H1 (cell line): Measurements from ENCODE around the gene OR8G5. TPM values are rescaled to one million over a fixed set of nuclear protein-coding genes. Genes with fewer than 3 reads are reported as not detected.

Experiments used
- CTCF ChIA-PET: fragments of 300-600 bp; sonication (Branson Sonifier 250); formaldehyde crosslinking; loops from one replicate; lab custom pipeline; 2021; ENCODE audit not compliant: partially characterized antibody; lab: Charles Lee
- POLR2A ChIA-PET: fragments of 300-600 bp; sonication (Branson Sonifier 250); formaldehyde crosslinking; loops from one replicate; lab custom pipeline; 2021; ENCODE audit warnings: inconsistent platforms; ENCODE audit not compliant: partially characterized antibody; lab: Charles Lee
- DNase-seq, 2 experiments: peaks; one replicate each; pipeline versions ENCODE4 v3.0.0 to v3.0.0-alpha.2; 2010 to 2022; ENCODE audit warnings: low spot score in 2 of 2, low read depth in 1 of 2, mixed read lengths in 1 of 2
- FAIRE-seq: peaks from 2 replicates; lab custom pipeline; 2011; peaks lifted over from hg19 to GRCh38; lab: Jason Lieb, UNC
- H2AFZ ChIP-seq: 2 replicates; pipeline ENCODE4 v1.8.1; 2012; ENCODE audit warnings: low read length, inconsistent platforms
- H2AK5ac ChIP-seq: 2 replicates; pipeline ENCODE4 v1.6.1; 2013; ENCODE audit warnings: low read depth, low read length
- H2BK120ac ChIP-seq: replicated peaks from 2 replicates; pipeline ENCODE3; 2013; ENCODE audit warnings: low read depth, low read length, inconsistent platforms
- H2BK12ac ChIP-seq: 2 replicates; pipeline ENCODE4 v1.6.1; 2013; ENCODE audit warnings: low read depth, low read length
- H2BK15ac ChIP-seq: 2 replicates; pipeline ENCODE4 v1.6.1; 2013; ENCODE audit warnings: low read length
- H2BK20ac ChIP-seq: 2 replicates; pipeline ENCODE4 v1.6.1; 2013; ENCODE audit warnings: low read length
- H2BK5ac ChIP-seq: 2 replicates; pipeline ENCODE4 v1.6.1; 2013; ENCODE audit warnings: low read depth, low read length
- H3K14ac ChIP-seq: 2 replicates; pipeline ENCODE4 v1.6.1; 2013; ENCODE audit warnings: inconsistent platforms; ENCODE audit not compliant: insufficient read length
- H3K18ac ChIP-seq: 2 replicates; pipeline ENCODE4 v1.6.1; 2013; ENCODE audit warnings: low read length; ENCODE audit errors: extremely low read depth
- H3K23ac ChIP-seq: 2 replicates; pipeline ENCODE4 v1.6.1; 2013; ENCODE audit warnings: inconsistent platforms; ENCODE audit not compliant: insufficient read length
- H3K23me2 ChIP-seq: 2 replicates; pipeline ENCODE4 v1.6.1; 2013; ENCODE audit warnings: low read depth, low read length
- H3K27ac ChIP-seq: 2 replicates; pipeline ENCODE4 v1.6.1; 2011; ENCODE audit warnings: low read depth, low read length, inconsistent platforms
- H3K27me3 ChIP-seq, 4 experiments: replicated peaks in 1 of 4; 1 replicate in 1 of 4; 2 replicates in 3 of 4; pipeline versions ENCODE4 v1.6.1 to v1.8.1; 2011 to 2013; ENCODE audit warnings: low read length in 3 of 4, mild to moderate bottlenecking in 3 of 4, inconsistent platforms in 2 of 4, mixed read lengths in 2 of 4, moderate library complexity in 1 of 4; ENCODE audit not compliant: control insufficient read depth in 3 of 4, insufficient read depth in 3 of 4; ENCODE audit errors: extremely low read depth in 1 of 4
- H3K36me3 ChIP-seq, 4 experiments: 2 replicates each; pipeline versions ENCODE4 v1.6.1 to v1.8.1; 2011 to 2013; ENCODE audit warnings: mild to moderate bottlenecking in 4 of 4, low read length in 3 of 4, moderate library complexity in 2 of 4, control low read depth in 1 of 4, inconsistent platforms in 1 of 4; ENCODE audit not compliant: insufficient read depth in 4 of 4, control insufficient read depth in 2 of 4
- H3K4ac ChIP-seq: replicated peaks from 2 replicates; pipeline ENCODE3; 2013; ENCODE audit warnings: low read length, low read depth, mixed read lengths, inconsistent platforms; ENCODE audit not compliant: insufficient read length
- H3K4me1 ChIP-seq, 4 experiments: replicated peaks in 1 of 4; 1 replicate in 1 of 4; 2 replicates in 3 of 4; pipeline versions ENCODE4 v1.6.1 to v1.8.1; 2011 to 2013; ENCODE audit warnings: low read length in 3 of 4, inconsistent platforms in 2 of 4, mixed read lengths in 1 of 4; ENCODE audit not compliant: insufficient read depth in 4 of 4, control insufficient read depth in 3 of 4
- H3K4me2 ChIP-seq, 2 experiments: 2 replicates each; pipeline versions ENCODE4 v1.6.1 to v1.8.1; 2011 to 2013; ENCODE audit warnings: low read depth in 2 of 2, low read length in 2 of 2, control low read depth in 1 of 2, inconsistent platforms in 1 of 2, mild to moderate bottlenecking in 1 of 2; ENCODE audit not compliant: insufficient read depth in 1 of 2
- H3K4me3 ChIP-seq, 4 experiments: fragments of 200-600, 300-600 bp in 1 of 4; sonication (generic), shearing (Covaris generic), sonication (Bioruptor Twin) in 1 of 4; 2 replicates each; pipeline versions ENCODE4 v1.5.1 to v1.8.1; 2011 to 2016; ENCODE audit warnings: low read length in 4 of 4, low read depth in 3 of 4, control low read depth in 2 of 4, inconsistent platforms in 2 of 4, mild to moderate bottlenecking in 2 of 4, mixed read lengths in 1 of 4, moderate library complexity in 1 of 4; ENCODE audit not compliant: insufficient read depth in 2 of 4; ENCODE audit errors: extremely low read depth in 1 of 4
- H3K56ac ChIP-seq: replicated peaks from 2 replicates; pipeline ENCODE3; 2013; ENCODE audit warnings: low read depth, mild to moderate bottlenecking, mixed read lengths, low read length, inconsistent platforms; ENCODE audit not compliant: insufficient read length
- H3K79me1 ChIP-seq: 2 replicates; pipeline ENCODE4 v1.6.1; 2013; ENCODE audit warnings: low read depth, low read length, control low read depth
- H3K79me2 ChIP-seq, 2 experiments: 2 replicates each; pipeline versions ENCODE4 v1.6.1 to v1.8.1; 2012 to 2013; ENCODE audit warnings: low read length in 2 of 2, mild to moderate bottlenecking in 2 of 2, inconsistent platforms in 1 of 2; ENCODE audit not compliant: insufficient read depth in 2 of 2, control insufficient read depth in 1 of 2
- H3K9ac ChIP-seq, 4 experiments: replicated peaks in 1 of 4; 1 replicate in 1 of 4; 2 replicates in 3 of 4; pipeline versions ENCODE4 v1.6.1 to v1.8.1; 2011 to 2013; ENCODE audit warnings: low read depth in 3 of 4, low read length in 3 of 4, control low read depth in 2 of 4, mild to moderate bottlenecking in 2 of 4, moderate library complexity in 2 of 4, inconsistent platforms in 1 of 4; ENCODE audit errors: extremely low read depth in 1 of 4
- H3K9me3 ChIP-seq, 2 experiments: 2 replicates each; pipeline versions ENCODE4 v1.6.1 to v1.8.1; 2012 to 2013; ENCODE audit warnings: mild to moderate bottlenecking in 2 of 2, moderate library complexity in 2 of 2, control low read depth in 1 of 2, inconsistent platforms in 1 of 2, low read depth in 1 of 2, low read length in 1 of 2, mixed read lengths in 1 of 2; ENCODE audit not compliant: insufficient read depth in 2 of 2
- H4K20me1 ChIP-seq, 2 experiments: replicated peaks in 1 of 2; 2 replicates each; pipeline versions ENCODE3 to v1.8.1; 2011 to 2013; ENCODE audit warnings: inconsistent platforms in 2 of 2, low read length in 2 of 2, mild to moderate bottlenecking in 1 of 2; ENCODE audit not compliant: insufficient read depth in 2 of 2, control insufficient read depth in 1 of 2
- H4K5ac ChIP-seq: 2 replicates; pipeline ENCODE4 v1.6.1; 2013; ENCODE audit warnings: low read length, low read depth, mixed read lengths, inconsistent platforms; ENCODE audit not compliant: insufficient read length
- H4K8ac ChIP-seq: 2 replicates; pipeline ENCODE4 v1.8.0; 2013; ENCODE audit warnings: mild to moderate bottlenecking, moderate library complexity, low read length, inconsistent platforms; ENCODE audit not compliant: insufficient read depth; ENCODE audit errors: extremely low read depth
- H4K91ac ChIP-seq: replicated peaks from 2 replicates; pipeline ENCODE3; 2013; ENCODE audit warnings: low read length, mixed read lengths, inconsistent platforms; ENCODE audit not compliant: insufficient read length
- CHD1 ChIP-seq: IDR thresholded peaks from 2 replicates; pipeline ENCODE4 v1.6.1; 2012; ENCODE audit warnings: low read depth, low read length, improper control_type of control experiment
- EP300 ChIP-seq, 2 experiments: IDR thresholded peaks; 1 replicate in 1 of 2; 2 replicates in 1 of 2; pipeline ENCODE4 v1.6.1; 2011 to 2012; ENCODE audit warnings: low read depth in 2 of 2, low read length in 2 of 2, mild to moderate bottlenecking in 2 of 2, borderline replicate concordance in 1 of 2, inconsistent platforms in 1 of 2, moderate library complexity in 1 of 2
- GABPA ChIP-seq: IDR thresholded peaks from 2 replicates; pipeline ENCODE4 v1.6.1; 2011; ENCODE audit warnings: mild to moderate bottlenecking, low read length, moderate library complexity, borderline replicate concordance; ENCODE audit not compliant: insufficient read depth
- NRF1 ChIP-seq: IDR thresholded peaks from 2 replicates; pipeline ENCODE4 v1.6.1; 2011; ENCODE audit warnings: mild to moderate bottlenecking, low read depth, low read length, improper control_type of control experiment
- TEAD4 ChIP-seq: IDR thresholded peaks from 2 replicates; pipeline ENCODE4 v1.6.1; 2012; ENCODE audit warnings: low read depth, low read length, inconsistent platforms, mixed read lengths
- WGBS, 2 experiments: shearing (Covaris generic) in 1 of 2; methylation state at CpG; one replicate each; pipeline versions ENCODE4 v1.1.6 to v1.1.7; 2013 to 2015; ENCODE audit warnings: low lambda C conversion rate in 2 of 2, mixed read lengths in 2 of 2, inconsistent platforms in 1 of 2, low coverage in 1 of 2, missing lambda C conversion rate in 1 of 2; ENCODE audit not compliant: insufficient replicate concordance in 2 of 2, insufficient coverage in 1 of 2, insufficient read length in 1 of 2; ENCODE audit errors: extremely low coverage in 1 of 2, missing lambda C conversion rate in 1 of 2; 5-methylcytosine and 5-hydroxymethylcytosine counted together
- polyA plus RNA-seq, 7 experiments: library from polyadenylated mRNA; depleted of rRNA in 3 of 7; stranded (reverse) in 5 of 7; unstranded in 2 of 7; fragments of >200 nt in 5 of 7; fragments of 200-250 nt in 2 of 7; gene quantifications; 1 replicate in 5 of 7; 2 replicates in 1 of 7; 4 replicates in 1 of 7; pipeline versions ENCODE4 v1.2.1 to v1.2.3, GENCODE V29; 2011 to 2013; ENCODE audit warnings: missing spikeins in 2 of 7, mixed read lengths in 2 of 7
- total RNA-seq: library from RNA; stranded (reverse); fragmentation: NEBNext Ultra II Directional; extraction: Animal tissue kit (Norgen Biotek cat#: 25700); gene quantifications from 2 replicates; pipeline ENCODE4 v1.2.1, GENCODE V29; 2021

OR8G5 gene
- total and polyA plus RNA-seq, 2 of the 8 experiments (the other 6 are each of a cell fraction or from before 2014, with no cell fraction given): not detected

- Histone ChIP-seq H2AK5ac (no peak overlapping the region), H3K9me3 (no peaks in the 10 kb centered on the region), H3K4ac (no peak overlapping the region), H4K91ac (no peak overlapping the region), H4K5ac (no peak overlapping the region), H3K79me2 (no peaks in the 10 kb centered on the region), H3K23ac (no peak overlapping the region), H2BK20ac (no peak overlapping the region), H3K27ac (no peak overlapping the region), H4K20me1 (no peaks in the 10 kb centered on the region), H3K36me3 (no peaks in the 10 kb centered on the region), H3K9ac (no peak overlapping the region), H3K4me2 (0 out of 4 replicates have a peak overlapping the region, but pooled peaks of 1 of the 2 experiments have one; percentile 11), H3K79me1 (no peaks in the 10 kb centered on the region), H3K18ac (no peak overlapping the region), H2AFZ (0 out of 2 replicates have a peak overlapping the region, but pooled peaks have one; percentile 90), H3K56ac (no peak overlapping the region), H3K4me1 (peaks cover 0 to 6% (median 4%) of the 10 kb centered on the region in 4 experiments; a peak in 2 of 7 replicates), H3K27me3 (no peaks in the 10 kb centered on the region), H2BK120ac (no peak overlapping the region), H3K4me3 (no peak overlapping the region), H4K8ac (no peak overlapping the region), H2BK5ac (no peak overlapping the region), H2BK15ac (no peak overlapping the region), H3K14ac (no peak overlapping the region), H2BK12ac (no peak overlapping the region; the same call in 1 of the 2 replicates), H3K23me2 (no peaks in the 10 kb centered on the region)
- no peak for TF ChIP-seq EP300 (IDR thresholded peaks at IDR 0.05; ENCODE audit: borderline replicate concordance in 1 of 2, low read depth in 2 of 2, low read length in 2 of 2)
- TF ChIP-seq NRF1: no peak
- 0 out of 2 replicates have a peak, but pooled peaks have one; percentile 16 for TF ChIP-seq TEAD4
- TF ChIP-seq GABPA: no peak
- no peak for TF ChIP-seq CHD1
- 49% methylated on average over 3 of the region's 3 CpGs; no CpG with 5 or more reads in 1 of the 2 experiments for WGBS, 2 experiments
- DNase-seq (no peak), FAIRE-seq (no peak)
- CTCF ChIA-PET: no interaction called here
- POLR2A ChIA-PET: no interaction called here
Measured at GRCh38 chr11:124302347-124303125, 46.4 kb downstream of the OR8G5 start.
